GM19238 (cell line): Measurements from ENCODE around the gene GNPTAB.

Experiments
- DNase-seq: peaks from one replicate; pipeline ENCODE4 v3.0.0; 2011; ENCODE audit warnings: low spot score; ENCODE audit not compliant: insufficient read length

The GNPTAB gene

DNA sequence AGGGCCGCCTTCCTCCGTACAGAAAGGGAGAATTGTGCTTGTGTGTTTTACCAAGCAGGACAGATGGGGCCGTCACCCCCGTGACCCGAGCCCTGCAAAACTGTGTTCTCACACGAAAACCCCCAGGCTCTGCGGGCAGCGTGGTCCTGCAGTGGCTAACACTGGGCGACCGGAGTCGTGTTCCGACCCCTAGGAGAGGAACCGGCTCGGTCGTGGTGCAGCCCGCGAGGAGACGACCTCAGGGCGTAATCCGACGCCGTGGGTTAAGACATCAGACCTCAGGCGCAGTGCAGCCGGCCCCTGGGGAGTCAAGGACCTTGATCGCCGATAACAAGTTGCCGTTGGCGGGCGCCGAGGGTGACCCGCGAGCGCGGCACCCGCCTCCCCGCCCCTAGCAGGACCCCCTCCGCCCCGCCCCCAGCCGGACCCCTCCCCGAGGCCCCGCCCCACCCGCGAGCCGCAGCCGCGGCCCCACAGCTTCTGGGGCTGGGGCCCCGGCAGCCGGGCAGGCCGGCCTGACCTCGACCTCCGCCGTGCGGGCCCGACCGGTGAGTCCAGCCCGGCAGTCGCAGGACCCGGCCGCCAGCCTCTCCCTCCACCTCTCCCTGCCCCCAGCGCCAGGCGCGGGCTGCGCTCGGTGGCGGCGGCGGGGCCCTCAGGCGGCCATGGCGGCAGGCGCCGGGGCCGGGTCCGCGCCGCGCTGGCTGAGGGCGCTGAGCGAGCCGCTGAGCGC is 133.4 kb downstream of the GNPTAB start, which contains the start of gene CHPT1:
TSS of gene CHPT1 (plus strand) at position 444 of the 733 bp plus-strand sequence. CDS start at position 666, 222 bp downstream.
- peak; percentile 49 for DNase-seq

DNA sequence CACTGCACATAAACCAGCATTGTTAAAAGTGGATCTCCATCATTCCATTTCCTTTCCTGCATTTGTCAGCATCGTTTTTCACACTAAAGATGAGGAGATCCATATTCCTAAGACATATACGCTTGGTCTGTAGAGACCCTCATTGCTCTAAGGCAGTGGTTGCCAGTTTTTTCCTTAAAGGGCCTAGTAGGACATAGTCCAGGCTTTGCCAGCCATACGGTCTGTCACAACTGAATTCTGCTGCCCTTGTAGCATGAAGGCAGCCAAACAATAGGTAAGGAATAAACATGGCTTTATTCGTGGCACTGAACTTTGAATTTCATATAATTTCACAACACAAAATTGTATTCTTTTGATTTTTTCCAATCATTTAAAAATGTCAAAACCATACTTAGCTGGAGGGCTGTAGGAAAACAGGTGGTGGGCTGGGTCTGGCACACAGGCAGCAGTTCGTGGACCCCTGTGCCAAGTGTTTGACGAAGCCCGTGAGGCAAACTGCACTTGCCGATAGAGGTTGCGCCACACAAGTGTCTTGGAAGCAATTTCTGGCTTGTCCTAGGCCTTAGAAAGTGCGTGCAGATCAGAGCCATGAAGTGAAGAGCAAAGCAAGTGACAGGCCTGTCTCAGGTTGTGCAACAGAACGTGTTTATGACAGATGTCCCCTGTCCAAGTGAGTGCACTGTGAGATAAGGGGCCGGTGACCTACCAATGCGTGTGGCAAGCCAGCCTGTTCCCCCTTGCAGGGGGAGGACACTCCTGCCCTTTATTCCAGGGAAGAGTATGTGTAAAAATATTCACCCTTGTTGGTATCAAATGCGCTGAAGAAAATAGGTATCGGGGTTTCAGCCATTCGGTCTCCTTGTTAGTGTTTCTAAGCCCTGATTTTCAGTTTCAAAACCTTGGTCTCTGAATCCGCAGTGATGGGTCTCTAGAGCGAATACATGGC is 134.2 kb downstream of the GNPTAB start:
- peak; percentile 3 for DNase-seq

DNA sequence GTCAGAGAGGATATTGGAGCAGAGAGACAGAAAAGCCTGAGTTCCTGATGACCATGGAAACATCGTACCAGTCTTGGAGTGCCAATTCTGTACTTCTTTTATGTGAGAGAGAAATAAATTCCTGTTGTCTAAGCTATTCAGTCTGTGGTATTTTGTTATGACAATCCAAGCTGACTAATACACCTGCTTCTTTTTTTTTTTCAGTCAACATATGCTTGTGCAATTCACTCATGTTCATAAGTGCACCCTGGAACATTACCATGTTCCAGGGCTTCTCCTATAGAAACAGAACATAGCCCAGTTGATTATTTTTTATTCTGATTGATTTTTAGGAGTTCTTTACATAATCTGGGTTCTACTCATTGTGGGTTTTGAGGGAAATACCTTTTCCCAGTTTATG is 135.1 kb downstream of the GNPTAB start:
- DNase-seq, result no peak
